HG03025 (cell line): ENCODE measurements around the gene POLG2.
A peak's percentile ranks its signal among the peaks of the same experiment; 100 is the strongest.

Experiments used
- ATAC-seq: cut with Tn5 transposase; IDR thresholded peaks from one replicate; pipeline ENCODE4 v1.9.1; 2021; ENCODE audit warnings: mild to moderate bottlenecking, moderate library complexity; ENCODE audit not compliant: unreplicated experiment, low FRiP score

The POLG2 gene

DNA sequence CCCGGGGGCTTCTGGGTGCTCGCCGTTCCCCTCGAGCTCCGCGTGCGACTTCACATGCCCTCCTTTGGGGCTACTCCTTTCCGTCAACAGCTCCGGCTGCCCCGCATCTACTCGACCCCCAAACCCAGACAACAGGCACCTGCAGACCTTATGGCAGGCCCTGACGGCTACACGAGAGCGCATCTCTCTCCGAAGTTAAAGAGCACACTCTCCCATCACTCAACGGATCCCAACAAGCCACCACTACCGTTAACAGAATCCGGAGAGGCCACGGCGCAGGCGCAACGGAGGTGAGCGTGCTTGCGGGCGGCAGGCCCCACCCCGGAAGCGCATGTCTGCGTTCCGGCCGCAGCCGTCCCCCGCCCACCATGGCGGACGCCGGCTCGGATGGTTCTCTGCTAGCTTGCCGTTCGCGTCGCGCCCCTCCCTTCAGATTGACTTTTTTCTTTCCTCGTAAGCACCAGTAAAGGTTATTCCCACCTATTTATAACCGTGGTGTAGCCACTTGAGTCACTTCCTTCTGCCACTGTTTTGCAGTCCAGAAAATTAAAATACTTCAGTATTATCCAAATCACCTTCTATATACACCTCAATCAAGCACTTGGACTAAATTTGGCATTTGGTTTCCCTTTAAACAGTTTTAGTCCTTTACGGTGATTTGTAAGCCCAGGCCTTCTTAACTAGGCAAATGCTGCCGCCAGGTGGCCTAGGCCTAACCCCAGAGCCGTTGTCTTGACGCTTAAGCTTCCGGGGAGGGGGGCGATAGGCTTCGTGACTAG, at the start of gene POLG2:
TSS of gene POLG2 (minus strand) at position 269 of the 779 bp plus-strand sequence. CDS start at position 183, 86 bp downstream.
- ATAC-seq, result peak; percentile 76

DNA sequence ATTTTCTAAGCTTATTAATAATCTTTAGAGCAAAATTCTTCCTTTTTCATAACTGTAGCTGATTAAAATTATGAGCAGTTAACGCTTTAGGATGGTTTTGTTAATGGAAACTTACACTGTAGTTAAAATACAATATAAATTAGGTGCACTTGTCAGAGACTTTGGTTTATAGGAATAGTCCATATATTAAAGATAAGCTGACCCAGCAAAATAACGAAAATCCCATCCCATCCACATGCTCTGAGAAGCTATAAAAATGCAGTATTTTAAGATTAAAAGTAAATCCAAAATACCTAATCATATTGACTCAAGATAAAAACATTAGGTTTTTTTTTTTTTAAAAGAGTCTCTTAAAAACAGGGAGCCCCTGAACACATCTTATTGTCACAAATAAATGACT, 47.9 kb upstream of the POLG2 start:
- no peak for ATAC-seq

DNA sequence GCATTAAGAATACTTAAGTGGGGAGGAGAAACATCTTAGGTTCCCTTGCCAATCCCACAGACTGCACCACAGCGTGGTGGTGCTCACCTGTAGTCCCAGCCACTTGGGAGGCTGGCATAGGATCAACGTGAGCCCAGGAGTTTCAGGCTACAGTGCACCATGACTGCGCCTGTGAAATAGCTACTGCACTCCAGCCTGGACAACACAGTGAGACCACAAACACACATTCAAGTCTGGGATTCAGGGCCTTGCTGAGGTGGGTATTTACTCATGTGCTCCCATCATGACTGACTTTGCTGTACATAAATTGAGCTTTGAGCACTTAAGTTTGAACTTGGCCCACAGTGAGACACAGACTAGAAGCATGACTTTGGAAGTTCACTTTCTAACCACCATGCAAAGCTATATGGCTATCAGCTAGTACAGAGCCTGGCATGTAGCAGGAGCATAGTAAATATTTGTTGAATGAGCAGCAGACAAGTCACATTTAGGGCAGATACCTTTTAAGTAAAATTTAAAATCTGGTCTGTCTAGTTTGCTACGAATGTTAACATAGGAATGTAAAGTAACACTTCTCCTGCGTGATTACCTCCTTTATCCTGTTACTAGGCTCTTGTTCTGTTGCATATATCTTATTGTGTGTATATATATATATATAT, 43.4 kb upstream of the POLG2 start:
- ATAC-seq, result no peak

GRCh38 chr17:64538508-64539130, 41.8 kb upstream of the POLG2 start:
- ATAC-seq, result no peak

- ATAC-seq, result no peak
These were observed 40.6 kb upstream of the POLG2 start for GRCh38 chr17:64537488-64537887.

DNA sequence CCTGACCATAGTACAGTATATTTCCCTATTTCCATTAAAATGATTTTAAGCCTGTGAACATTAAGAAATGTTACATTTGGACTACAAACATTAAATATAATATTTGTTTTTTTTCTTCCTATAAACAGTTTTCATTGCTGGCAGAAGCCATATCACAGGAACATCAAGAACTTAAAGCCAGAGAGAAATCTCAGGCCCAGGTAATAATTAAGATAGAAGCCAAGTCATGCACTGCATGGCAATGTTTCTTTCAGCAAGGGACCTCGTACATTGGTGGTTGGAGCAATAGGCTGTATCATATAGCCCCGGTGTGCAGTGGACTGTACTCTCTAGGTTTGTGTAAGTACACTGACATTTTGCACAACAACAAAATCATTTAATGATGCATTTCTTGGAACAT, 40.1 kb upstream of the POLG2 start:
- ATAC-seq, result no peak

DNA sequence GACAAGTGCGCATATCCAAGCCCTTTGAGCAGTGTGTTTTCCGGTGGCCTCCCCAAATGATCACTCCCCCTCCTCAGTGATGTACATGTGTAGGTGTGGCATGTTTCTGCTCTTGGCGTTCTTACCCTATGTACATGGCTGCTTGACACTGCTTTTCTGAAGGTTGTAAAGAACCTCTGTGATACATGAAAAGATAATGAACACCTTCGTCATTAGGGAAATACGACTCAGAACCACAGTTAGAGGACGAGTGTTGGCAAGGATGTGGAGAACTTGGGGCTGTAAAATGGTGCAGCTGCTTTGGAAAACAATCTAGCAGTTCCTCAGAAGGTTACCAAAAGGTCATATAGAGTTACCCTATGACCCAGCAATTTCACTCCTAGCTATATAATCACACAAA, 38.5 kb upstream of the POLG2 start:
- no peak for ATAC-seq

DNA sequence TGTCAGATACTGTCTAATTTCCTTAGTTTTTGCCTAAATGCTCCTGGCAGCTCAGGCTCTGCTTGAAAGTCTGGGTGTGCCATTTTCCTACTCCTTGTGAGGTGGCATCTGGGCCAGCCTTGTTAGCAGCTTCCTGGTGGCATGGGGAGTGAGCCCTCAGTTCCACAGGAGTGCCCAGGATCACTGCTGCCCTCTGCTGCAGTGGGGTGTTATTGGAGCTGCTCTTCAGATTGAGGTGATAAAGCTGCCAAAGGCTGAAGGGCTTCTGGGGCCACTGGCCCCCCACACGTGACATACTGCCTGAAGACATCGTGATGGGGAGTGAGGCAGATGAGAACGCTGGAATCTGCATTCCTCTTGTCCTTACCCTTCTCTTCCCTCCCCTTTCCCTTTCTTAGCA, 37.3 kb upstream of the POLG2 start:
- ATAC-seq, result no peak

DNA sequence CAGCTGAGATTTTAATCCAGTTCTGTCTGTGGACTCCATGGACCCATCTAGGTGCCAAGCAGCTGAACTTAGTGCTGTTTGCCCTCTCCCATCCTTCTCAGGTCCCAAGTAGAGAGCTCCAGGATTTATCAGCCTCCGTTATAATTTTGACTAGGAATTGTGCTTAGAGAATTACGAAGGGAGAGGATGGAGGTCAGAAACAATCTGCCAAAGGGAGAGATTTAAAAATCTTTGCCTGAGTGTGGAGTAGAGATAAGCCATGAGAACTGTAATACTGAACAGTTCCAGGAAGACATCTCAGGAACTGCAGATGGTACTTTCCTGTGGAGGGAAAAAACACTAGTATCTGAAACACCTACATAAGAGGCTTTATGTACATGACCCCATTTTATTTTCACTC, 36.9 kb upstream of the POLG2 start:
- ATAC-seq, result no peak

DNA sequence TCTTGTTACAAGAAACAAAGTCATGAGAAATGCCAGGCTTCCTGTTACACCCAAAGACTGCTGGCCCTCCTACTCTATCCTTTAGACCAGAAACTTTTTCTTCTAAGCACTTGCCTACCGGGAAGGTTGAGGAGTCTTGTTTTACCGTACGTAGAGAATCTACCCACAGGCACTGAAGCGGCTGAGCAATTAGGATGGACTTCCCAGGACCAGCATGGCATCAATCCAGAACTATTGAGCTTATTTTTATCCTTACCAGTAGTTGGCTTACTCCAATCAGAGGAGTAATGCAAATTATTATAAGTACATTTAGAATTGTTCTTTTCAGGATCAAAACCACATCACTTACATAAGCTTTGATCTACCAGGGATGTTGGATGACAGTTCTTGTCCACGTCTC, 35.6 kb upstream of the POLG2 start:
- ATAC-seq, result no peak

DNA sequence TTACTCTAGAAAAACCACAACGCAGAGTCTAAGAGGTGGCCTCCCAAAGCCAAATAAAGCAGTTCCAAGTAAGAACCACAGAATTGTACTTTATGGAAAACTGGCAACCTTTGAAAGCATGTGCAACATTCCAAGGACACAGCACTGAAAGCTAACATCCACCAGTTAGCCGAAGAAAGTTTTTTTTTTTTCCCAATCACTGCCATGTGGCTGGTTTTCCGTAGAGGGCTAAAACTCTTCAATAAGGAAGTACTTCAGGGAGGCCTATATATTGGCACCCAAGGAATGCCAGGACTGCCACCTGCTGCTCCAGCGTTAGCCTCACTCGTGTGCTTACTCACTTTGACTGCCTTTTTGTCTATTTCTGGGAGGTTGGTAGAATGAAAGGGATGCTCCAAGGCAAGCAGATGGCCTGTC, 35.1 kb upstream of the POLG2 start:
- no peak for ATAC-seq

GRCh38 chr17:64529221-64529620, 32.4 kb upstream of the POLG2 start:
- no peak for ATAC-seq

GRCh38 chr17:64527914-64528313, 31.1 kb upstream of the POLG2 start:
- ATAC-seq, result no peak

- ATAC-seq, result no peak
These were observed 23.5 kb upstream of the POLG2 start for GRCh38 chr17:64520359-64520758.

DNA sequence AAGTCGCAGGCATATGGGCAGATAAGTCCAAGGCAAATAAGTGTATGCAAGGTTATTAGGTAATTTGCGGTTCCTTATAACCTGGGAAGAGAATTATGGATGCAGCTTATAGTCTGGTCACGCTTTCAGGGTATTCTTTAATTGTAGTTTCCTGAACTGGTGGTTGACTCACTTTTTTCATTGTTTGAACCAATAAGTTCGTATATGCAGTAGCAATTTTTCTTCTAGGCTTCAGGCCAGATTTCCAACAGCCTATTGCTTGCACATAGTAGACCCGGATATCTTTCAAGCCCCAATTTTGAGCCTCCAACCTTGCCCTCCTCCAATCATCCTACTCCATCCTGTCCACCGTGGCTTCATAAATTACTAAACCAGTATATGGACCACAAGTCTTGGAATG, 22.7 kb upstream of the POLG2 start:
- ATAC-seq, result no peak

DNA sequence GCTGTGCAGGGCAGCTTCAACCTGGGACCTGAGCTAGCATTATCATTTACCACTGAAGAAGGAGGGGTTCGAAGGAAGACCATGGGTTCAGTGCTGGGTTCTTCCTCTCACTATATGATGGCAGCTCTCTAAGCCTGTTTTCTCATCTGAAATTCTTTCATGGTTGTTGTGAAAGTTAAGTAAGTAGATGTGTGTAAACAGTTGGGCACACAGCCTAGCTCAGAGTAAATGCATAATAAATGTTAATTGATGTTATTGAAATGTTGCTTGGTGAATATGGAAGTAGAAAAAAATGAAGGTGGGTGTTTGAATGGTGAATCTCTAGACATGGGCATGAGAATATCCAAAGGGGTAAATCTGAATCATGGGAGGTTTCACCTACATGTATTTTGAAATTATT, 19.0 kb upstream of the POLG2 start:
- ATAC-seq, result no peak

GRCh38 chr17:64515419-64515818, 18.6 kb upstream of the POLG2 start:
- ATAC-seq, result no peak

GRCh38 chr17:64509179-64509578, 12.3 kb upstream of the POLG2 start:
- ATAC-seq, result no peak

DNA sequence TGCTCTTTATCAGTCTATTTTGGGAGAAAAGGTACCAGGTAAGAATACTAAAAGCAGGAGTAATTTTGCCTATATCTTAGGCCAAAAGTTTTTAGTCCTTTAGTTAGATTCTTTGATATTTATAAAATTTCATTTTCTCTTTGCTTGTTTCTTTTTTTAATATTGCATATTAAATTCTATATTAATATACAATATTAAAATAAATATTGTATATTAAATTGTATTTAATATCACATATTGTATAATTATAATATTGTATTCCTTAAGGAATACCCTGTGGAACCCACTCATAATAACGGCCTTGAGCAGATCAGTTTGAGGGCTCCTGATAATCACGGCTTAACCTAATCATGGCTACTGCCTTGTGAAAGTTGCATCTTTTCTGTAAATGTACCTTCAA, 11.8 kb upstream of the POLG2 start:
- ATAC-seq, result no peak

DNA sequence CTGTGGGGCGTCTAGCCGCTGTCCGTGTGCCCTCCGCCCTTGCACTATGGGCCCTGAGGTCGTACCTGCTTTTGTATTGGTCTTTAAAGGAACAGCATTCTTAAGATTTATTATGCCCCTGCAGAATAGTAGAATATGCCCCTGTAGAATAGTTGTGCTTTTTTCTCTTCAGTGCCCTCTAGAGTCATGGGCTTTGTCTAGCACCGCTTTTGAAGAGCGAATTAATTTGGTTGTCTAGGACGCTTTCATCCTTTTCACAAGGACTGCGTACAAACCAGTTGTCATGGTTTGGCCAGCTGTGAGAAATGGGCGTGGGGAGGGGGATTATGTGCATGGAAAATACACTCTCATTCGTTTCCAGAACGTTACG, 10.5 kb upstream of the POLG2 start:
- peak; percentile 1 for ATAC-seq

- ATAC-seq, result peak; percentile 69
These were observed 9.9 kb upstream of the POLG2 start, which contains the start of gene CEP95 for GRCh38 chr17:64506576-64507412. Gene CEP95 (plus strand): TSS chr17:64506977. CDS start chr17:64507098, 121 bp downstream.
